Stomach smooth muscle (tissue), 2 donors: ENCODE results near the gene TBC1D1.

Experiments used
- H3K27ac ChIP-seq: one replicate; pipeline ENCODE4 v1.7.0; 2013; ENCODE audit warnings: mild to moderate bottlenecking, low read length, inconsistent platforms
- H3K27me3 ChIP-seq, 2 donors: one replicate each; pipeline ENCODE4 v1.7.0; 2013; ENCODE audit warnings: low read length in 2 of 2; ENCODE audit not compliant: insufficient read depth in 2 of 2, control insufficient read depth in 1 of 2
- H3K36me3 ChIP-seq, 2 donors: one replicate each; pipeline ENCODE4 v1.7.0; 2013; ENCODE audit warnings: low read length in 2 of 2; ENCODE audit not compliant: control insufficient read depth in 2 of 2, insufficient read depth in 2 of 2
- H3K4me1 ChIP-seq: one replicate; pipeline ENCODE4 v1.7.0; 2013; ENCODE audit warnings: low read length; ENCODE audit not compliant: control insufficient read depth, insufficient read depth
- H3K4me3 ChIP-seq, 2 donors: one replicate each; pipeline ENCODE4 v1.7.0; 2013; ENCODE audit warnings: low read length in 2 of 2
- H3K9ac ChIP-seq, 2 donors: one replicate each; pipeline ENCODE4 v1.7.0; 2013; ENCODE audit warnings: low read length in 2 of 2, mild to moderate bottlenecking in 1 of 2
- H3K9me3 ChIP-seq, 2 donors: one replicate each; pipeline ENCODE4 v1.7.0; 2013; ENCODE audit warnings: low read length in 2 of 2; ENCODE audit not compliant: control insufficient read depth in 2 of 2
- donor health status: healthy.
- donor health status: Pancreatic carcinoma.

The TBC1D1 gene

GRCh38 chr4:38181286-38181685 lies 290.4 kb downstream of the TBC1D1 start:
- no peaks in the 10 kb centered on the region for H3K36me3 ChIP-seq
- H3K9ac ChIP-seq: no peak overlapping the region
- no peak overlapping the region for H3K27ac ChIP-seq
- H3K27me3 ChIP-seq: no peaks in the 10 kb centered on the region
- no peaks in the 10 kb centered on the region for H3K9me3 ChIP-seq
- H3K4me1 ChIP-seq: peaks cover 12% of the 10 kb centered on the region
- H3K4me3 ChIP-seq: no peak overlapping the region

GRCh38 chr4:38182334-38182998 lies 291.6 kb downstream of the TBC1D1 start:
- H3K9me3 ChIP-seq: no peaks in the 10 kb centered on the region
- H3K4me1 ChIP-seq: peaks cover 12% of the 10 kb centered on the region
- no peaks in the 10 kb centered on the region for H3K36me3 ChIP-seq
- no peaks in the 10 kb centered on the region for H3K27me3 ChIP-seq
- no peak overlapping the region for H3K9ac ChIP-seq
- no peak overlapping the region for H3K4me3 ChIP-seq
- H3K27ac ChIP-seq: no peak overlapping the region

GRCh38 chr4:38184404-38184803 lies 293.5 kb downstream of the TBC1D1 start:
- no peak overlapping the region for H3K27ac ChIP-seq
- no peak overlapping the region for H3K9ac ChIP-seq
- no peaks in the 10 kb centered on the region for H3K9me3 ChIP-seq
- peaks cover 17% of the 10 kb centered on the region for H3K4me1 ChIP-seq
- H3K36me3 ChIP-seq: no peaks in the 10 kb centered on the region
- H3K4me3 ChIP-seq: no peak overlapping the region
- H3K27me3 ChIP-seq: no peaks in the 10 kb centered on the region

GRCh38 chr4:38185406-38186144 lies 294.7 kb downstream of the TBC1D1 start:
- Histone ChIP-seq H3K9ac (no peak overlapping the region), H3K27ac (no peak overlapping the region)

GRCh38 chr4:38188136-38188535 lies 297.3 kb downstream of the TBC1D1 start:
- no peaks in the 10 kb centered on the region for H3K27me3 ChIP-seq
- H3K9ac ChIP-seq: no peak overlapping the region
- H3K9me3 ChIP-seq: no peaks in the 10 kb centered on the region

More at GRCh38 chr4:38185406-38186144, 294.7 kb downstream of the TBC1D1 start:
- H3K36me3 ChIP-seq: no peaks in the 10 kb centered on the region
- H3K27me3 ChIP-seq: no peaks in the 10 kb centered on the region
- H3K4me3 ChIP-seq: no peak overlapping the region
- H3K4me1 ChIP-seq: peaks cover 9% of the 10 kb centered on the region
- no peaks in the 10 kb centered on the region for H3K9me3 ChIP-seq

GRCh38 chr4:38188631-38189101 lies 297.8 kb downstream of the TBC1D1 start:
- peak overlapping the region; percentile 6 for H3K27ac ChIP-seq
- no peaks in the 10 kb centered on the region for H3K36me3 ChIP-seq
- no peaks in the 10 kb centered on the region for H3K9me3 ChIP-seq
- H3K9ac ChIP-seq: no peak overlapping the region
- H3K27me3 ChIP-seq: no peaks in the 10 kb centered on the region
- peaks cover 24% of the 10 kb centered on the region for H3K4me1 ChIP-seq
- no peak overlapping the region for H3K4me3 ChIP-seq

More at GRCh38 chr4:38188136-38188535, 297.3 kb downstream of the TBC1D1 start:
- no peak overlapping the region for H3K4me3 ChIP-seq
- H3K36me3 ChIP-seq: no peaks in the 10 kb centered on the region
- H3K27ac ChIP-seq: no peak overlapping the region
- peaks cover 19% of the 10 kb centered on the region for H3K4me1 ChIP-seq
